Measurements from ENCODE around the gene TRMT6.

Gene TRMT6

GRCh38 chr20:5950271-5951031 lies at the start of gene TRMT6, which contains the start of gene MCM8:
TSS of gene TRMT6 (minus strand) at chr20:5950533. CDS start at chr20:5950405, 128 bp downstream.
TSS of gene MCM8 (plus strand) at chr20:5950652. CDS start at chr20:5952016, 1,364 bp downstream.
- peak; percentile 67 for DNase-seq (ENCODE audit: low read depth)

GRCh38 chr20:5999783-6000182 lies 49.5 kb upstream of the TRMT6 start:
- DNase-seq (ENCODE audit: low read depth): no peak

DNA sequence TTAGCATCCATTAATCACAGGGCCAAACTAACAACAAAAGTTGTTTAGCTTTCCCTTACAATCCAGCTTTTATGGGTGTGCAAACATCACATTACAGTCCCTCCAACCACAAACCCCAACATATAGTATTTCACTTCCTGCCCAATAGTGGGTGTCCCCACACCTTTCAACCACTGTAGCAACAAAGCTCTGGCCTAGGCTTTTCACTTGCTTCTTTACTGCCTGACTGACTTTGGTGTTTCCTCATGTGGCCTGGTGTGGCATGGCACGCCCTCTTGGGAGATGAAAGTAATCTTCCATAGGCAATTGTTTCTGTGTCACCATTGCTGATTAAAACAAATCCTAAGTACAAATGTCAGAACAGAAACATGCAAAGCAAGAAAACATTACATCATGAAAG lies 46.4 kb upstream of the TRMT6 start:
- DNase-seq (ENCODE audit: low read depth): no peak

- peak; percentile 43 for DNase-seq (ENCODE audit: low read depth)
Observed at GRCh38 chr20:5991623-5992441, 41.5 kb upstream of the TRMT6 start.

DNA sequence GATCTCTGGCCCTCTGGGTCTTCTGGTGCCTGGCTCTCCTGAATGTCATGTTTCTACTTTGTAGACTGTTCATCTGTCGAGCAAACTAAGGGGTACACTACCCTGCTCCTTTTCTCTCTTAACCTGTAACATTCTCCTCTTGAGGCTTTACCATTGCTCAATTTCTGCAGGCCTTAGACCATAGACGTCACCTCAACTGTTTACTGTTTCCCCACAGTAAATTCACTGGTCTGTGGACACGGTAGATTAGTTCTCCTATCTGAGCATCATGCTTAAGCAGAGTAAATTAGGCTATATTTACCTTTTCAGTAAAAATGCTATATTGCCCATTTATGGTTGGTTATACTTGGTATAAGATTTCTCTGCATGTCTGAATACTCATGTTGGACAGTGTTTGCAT lies 40.6 kb upstream of the TRMT6 start:
- DNase-seq (ENCODE audit: low read depth): no peak

DNA sequence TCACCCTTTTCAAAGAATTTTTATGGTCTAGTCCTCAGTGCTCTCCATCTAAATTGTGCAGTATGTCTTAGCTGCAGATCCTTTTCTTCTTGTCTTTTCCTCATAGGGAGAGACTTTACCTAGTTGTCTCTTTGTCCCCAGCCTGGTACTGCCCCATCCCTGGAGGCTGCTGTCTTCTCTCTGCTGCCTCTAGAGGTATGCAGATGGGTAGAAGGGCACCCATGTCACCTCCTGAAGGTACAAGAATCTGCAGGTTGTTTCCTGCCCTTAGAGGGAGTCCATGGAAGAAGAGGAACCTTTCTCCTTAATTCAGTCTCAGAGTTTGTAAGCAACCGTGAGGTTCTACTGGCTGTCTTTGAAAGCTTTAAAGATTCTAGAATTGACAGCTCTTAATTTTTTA lies 39.2 kb upstream of the TRMT6 start:
- no peak for DNase-seq (ENCODE audit: low read depth)

GRCh38 chr20:5987383-5987782 lies 37.0 kb upstream of the TRMT6 start:
- no peak for DNase-seq (ENCODE audit: low read depth)

- no peak for DNase-seq (ENCODE audit: low read depth)
Observed at GRCh38 chr20:5980720-5981538, 30.6 kb upstream of the TRMT6 start.

- DNase-seq (ENCODE audit: low read depth): no peak
Observed at GRCh38 chr20:5979801-5980200, 29.5 kb upstream of the TRMT6 start.

- DNase-seq (ENCODE audit: low read depth): no peak
Observed at GRCh38 chr20:5977975-5978374, 27.6 kb upstream of the TRMT6 start.

- no peak for DNase-seq (ENCODE audit: low read depth)
Observed at GRCh38 chr20:5977223-5977622, 26.9 kb upstream of the TRMT6 start.

- DNase-seq (ENCODE audit: low read depth): no peak
Observed at GRCh38 chr20:5975778-5976177, 25.4 kb upstream of the TRMT6 start.

GRCh38 chr20:5974531-5974930 lies 24.2 kb upstream of the TRMT6 start:
- no peak for DNase-seq (ENCODE audit: low read depth)

GRCh38 chr20:5973971-5974370 lies 23.6 kb upstream of the TRMT6 start:
- no peak for DNase-seq (ENCODE audit: low read depth)

- peak; percentile 72 for DNase-seq (ENCODE audit: low read depth)
Observed at GRCh38 chr20:5973172-5973571, 22.8 kb upstream of the TRMT6 start.

DNA sequence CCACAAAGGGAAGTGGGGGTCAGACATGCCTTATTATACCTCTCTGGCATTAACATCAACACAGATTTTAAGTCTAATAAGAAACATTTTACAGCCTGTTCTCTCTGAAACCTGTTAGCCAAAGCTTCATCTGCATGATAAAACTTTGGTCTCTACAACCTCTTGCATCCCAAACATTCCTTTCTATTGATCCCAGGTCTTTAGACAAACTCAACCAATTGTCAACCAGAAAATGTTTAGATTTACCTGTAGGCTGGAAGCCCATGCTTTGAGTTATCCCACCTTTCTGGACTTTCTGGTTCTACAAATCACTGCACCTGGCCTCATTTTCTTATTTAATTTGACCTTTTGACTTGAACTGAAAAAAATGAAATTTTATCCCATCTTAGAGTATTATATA lies 20.9 kb upstream of the TRMT6 start:
- DNase-seq (ENCODE audit: low read depth): no peak

DNA sequence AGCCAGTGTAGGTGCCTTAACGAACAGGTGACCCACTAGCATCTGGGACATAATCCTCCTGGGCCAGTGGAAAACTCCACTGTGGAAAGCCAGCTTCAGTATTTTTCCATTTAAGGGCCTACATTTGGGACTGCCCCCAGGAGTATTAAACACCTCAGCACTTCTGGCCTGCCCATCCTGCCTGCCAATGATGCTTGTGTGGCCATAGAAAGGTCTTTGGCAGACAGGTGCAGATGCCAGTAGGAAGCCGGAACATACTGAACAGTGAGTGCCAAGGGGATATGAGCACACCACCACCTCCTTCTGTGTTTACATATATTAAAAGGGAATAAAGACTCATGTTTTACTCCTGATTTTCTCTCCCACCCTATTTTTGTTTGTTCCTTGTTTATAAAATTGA lies 20.0 kb upstream of the TRMT6 start:
- no peak for DNase-seq (ENCODE audit: low read depth)

- no peak for DNase-seq (ENCODE audit: low read depth)
Observed at GRCh38 chr20:5969940-5970339, 19.6 kb upstream of the TRMT6 start.

- no peak for DNase-seq (ENCODE audit: low read depth)
Observed at GRCh38 chr20:5969348-5969935, 19.1 kb upstream of the TRMT6 start.

- no peak for DNase-seq (ENCODE audit: low read depth)
Observed at GRCh38 chr20:5968462-5968861, 18.1 kb upstream of the TRMT6 start.

DNA sequence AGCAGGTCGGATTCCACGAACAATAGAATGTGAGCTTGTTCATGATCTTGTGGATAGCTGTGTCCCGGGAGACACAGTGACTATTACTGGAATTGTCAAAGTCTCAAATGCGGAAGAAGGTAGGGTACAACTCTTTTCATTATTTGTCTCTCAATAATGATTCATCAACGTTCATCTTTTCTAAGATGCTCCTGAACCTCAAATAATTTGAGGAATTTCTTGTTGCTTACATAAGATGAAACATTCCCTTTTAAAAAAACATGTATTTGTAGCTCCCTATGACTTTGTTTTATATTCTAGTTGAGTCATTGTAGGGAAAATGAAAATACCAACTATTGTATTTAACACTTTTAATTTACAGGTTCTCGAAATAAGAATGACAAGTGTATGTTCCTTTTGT lies 17.1 kb upstream of the TRMT6 start:
- DNase-seq (ENCODE audit: low read depth): no peak

GRCh38 chr20:5949943-5950270 lies 426 bp downstream of the TRMT6 start:
- DNase-seq (ENCODE audit: low read depth): no peak
